IMR-90 (cell line): ENCODE measurements around the gene CLDN22.

Experiments used
- BHLHE40 ChIP-seq: fragments of 150-350 bp; IDR thresholded peaks from 2 replicates; pipeline ENCODE4 v1.6.1; 2016; ENCODE audit warnings: mild to moderate bottlenecking, low read depth, low read length
- FOS ChIP-seq: fragments of 150-350 bp; IDR thresholded peaks from 2 replicates; pipeline ENCODE4 v1.6.1; 2016; ENCODE audit warnings: low read depth, low read length
- MAFK ChIP-seq: IDR thresholded peaks from 2 replicates; pipeline ENCODE4 v1.6.1; 2012; ENCODE audit warnings: low read depth, low read length, improper control_type of control experiment
- MAZ ChIP-seq: IDR thresholded peaks from 2 replicates; pipeline ENCODE4 v1.6.1; 2012; ENCODE audit warnings: low read depth, mild to moderate bottlenecking, low read length, improper control_type of control experiment, moderate library complexity, borderline replicate concordance
- POLR2A ChIP-seq: IDR thresholded peaks from 2 replicates; pipeline ENCODE4 v1.6.1; 2012; ENCODE audit warnings: mild to moderate bottlenecking, low read depth, low read length
- RCOR1 ChIP-seq: IDR thresholded peaks from 2 replicates; pipeline ENCODE4 v1.6.1; 2012; ENCODE audit warnings: mild to moderate bottlenecking, low read length, improper control_type of control experiment; ENCODE audit not compliant: insufficient replicate concordance
- RFX5 ChIP-seq: IDR thresholded peaks from 2 replicates; pipeline ENCODE4 v1.8.0; 2012; ENCODE audit warnings: low read depth, mild to moderate bottlenecking, low read length, moderate library complexity
- SMC3 ChIP-seq: fragments of 150-350 bp; IDR thresholded peaks from 2 replicates; pipeline ENCODE4 v1.6.1; 2016; ENCODE audit warnings: low read depth, mild to moderate bottlenecking, antibody characterized with exemption, low read length, moderate library complexity
- TF ChIP-seq, protein P1 (sequence below): conservative IDR thresholded peaks from 2 replicates; pipeline ENCODE4 v1.5.1; 2012; ENCODE audit warnings: mild to moderate bottlenecking, low read depth, low read length, improper control_type of control experiment
- TF ChIP-seq, protein P2 (sequence below): fragments of 150-350 bp; IDR thresholded peaks from 2 replicates; pipeline ENCODE4 v1.6.1; 2017; ENCODE audit warnings: mild to moderate bottlenecking, antibody characterized with exemption, low read length, low read depth

DNA sequence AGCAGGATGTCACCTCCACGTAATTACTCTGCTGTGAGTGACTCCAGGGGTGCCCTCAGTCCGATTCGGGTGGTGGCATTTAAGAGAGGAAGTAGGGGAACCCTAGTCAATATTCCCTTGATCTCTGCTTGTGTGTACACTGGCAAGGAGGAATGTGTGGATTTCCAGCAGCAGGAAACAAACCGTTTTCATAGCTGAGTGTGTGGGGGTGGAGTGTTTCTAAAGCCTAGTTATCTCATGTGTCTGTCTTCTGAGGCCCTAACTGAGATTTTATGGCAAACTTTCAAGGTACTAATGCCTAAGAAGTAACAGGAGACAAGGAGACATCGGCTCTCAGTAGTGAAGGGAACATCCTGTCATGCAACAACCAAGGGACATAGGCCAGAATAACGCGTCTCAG lies 8.8 kb upstream of the CLDN22 start:
- TF ChIP-seq, protein P1, sequence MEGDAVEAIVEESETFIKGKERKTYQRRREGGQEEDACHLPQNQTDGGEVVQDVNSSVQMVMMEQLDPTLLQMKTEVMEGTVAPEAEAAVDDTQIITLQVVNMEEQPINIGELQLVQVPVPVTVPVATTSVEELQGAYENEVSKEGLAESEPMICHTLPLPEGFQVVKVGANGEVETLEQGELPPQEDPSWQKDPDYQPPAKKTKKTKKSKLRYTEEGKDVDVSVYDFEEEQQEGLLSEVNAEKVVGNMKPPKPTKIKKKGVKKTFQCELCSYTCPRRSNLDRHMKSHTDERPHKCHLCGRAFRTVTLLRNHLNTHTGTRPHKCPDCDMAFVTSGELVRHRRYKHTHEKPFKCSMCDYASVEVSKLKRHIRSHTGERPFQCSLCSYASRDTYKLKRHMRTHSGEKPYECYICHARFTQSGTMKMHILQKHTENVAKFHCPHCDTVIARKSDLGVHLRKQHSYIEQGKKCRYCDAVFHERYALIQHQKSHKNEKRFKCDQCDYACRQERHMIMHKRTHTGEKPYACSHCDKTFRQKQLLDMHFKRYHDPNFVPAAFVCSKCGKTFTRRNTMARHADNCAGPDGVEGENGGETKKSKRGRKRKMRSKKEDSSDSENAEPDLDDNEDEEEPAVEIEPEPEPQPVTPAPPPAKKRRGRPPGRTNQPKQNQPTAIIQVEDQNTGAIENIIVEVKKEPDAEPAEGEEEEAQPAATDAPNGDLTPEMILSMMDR = no peak
- TF ChIP-seq POLR2A (no peak), BHLHE40 (no peak), FOS (no peak), RCOR1 (no peak), MAZ (no peak), RFX5 (no peak), MAFK (no peak), SMC3 (no peak)
- TF ChIP-seq, protein P2, sequence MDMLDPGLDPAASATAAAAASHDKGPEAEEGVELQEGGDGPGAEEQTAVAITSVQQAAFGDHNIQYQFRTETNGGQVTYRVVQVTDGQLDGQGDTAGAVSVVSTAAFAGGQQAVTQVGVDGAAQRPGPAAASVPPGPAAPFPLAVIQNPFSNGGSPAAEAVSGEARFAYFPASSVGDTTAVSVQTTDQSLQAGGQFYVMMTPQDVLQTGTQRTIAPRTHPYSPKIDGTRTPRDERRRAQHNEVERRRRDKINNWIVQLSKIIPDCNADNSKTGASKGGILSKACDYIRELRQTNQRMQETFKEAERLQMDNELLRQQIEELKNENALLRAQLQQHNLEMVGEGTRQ = no peak
